ENCODE data around the gene PLEKHH1.
A peak's percentile ranks its signal among the peaks of the same experiment; 100 is the strongest.

PLEKHH1 gene

GRCh38 chr14:67510836-67511235, 22.3 kb upstream of the PLEKHH1 start:
- DNase-seq: no peak

DNA sequence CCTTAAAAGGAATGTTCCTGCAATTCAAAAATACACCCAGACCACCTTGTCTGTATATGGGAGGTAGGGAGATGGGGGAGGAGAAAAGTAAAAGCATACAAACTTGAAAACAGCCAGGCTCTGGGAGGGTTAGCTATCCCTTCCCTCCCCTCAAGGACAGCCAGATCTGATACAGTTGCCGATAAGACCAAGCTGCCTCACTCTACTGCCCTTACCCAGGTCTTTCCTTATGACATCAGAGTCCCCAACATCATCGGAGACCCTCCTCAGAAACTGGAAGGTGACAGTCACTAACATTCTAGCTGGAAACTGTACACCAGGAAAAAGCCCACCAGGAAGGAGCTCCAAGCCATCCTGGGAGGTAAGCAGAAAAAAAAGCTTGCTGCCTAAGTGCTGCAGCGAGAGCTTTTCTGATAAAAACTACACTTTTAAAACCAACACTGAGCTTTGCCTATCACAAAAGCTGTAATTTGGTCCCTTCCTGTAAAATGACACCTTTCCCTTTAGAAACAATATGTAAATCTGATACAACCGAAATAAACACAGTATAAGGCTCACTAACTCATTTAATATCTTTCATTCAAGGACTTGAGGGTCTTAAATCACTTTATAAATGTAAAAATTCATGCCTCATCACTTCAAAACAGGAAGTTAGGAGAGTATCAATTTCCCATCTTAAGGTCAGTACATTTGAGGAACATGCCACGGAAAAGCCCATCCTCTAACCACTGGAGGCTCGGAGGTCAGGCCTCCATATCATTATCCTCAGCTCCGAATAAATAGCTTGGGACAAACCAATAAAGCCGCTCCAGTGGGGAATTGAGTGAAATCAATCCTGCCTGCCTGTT, 20.4 kb upstream of the PLEKHH1 start:
- no peak for DNase-seq

DNA sequence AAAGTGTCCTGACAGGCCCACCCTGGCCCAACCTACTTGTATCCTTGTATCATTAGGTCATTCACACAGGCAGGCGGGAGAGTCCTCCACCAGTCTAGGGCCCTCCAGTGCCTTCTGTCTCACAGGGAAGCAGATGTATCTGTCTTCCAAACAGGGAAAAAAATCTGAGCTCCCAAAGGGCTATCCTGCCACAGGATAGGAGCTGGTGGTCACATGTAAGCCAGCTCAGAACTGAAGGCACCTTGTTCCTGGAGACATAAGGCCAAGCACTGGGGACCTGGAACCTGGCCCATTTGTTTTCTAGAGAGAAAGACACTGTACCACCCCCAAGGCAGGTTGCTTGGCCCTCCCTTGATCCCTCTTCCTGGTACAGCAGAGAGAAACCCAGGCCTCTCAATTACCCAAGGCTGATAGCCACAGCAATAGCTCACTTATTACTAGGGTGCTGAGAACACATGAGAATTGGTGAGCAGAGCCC, 19.4 kb upstream of the PLEKHH1 start:
- DNase-seq: no peak

- DNase-seq: no peak
Observed at GRCh38 chr14:67514203-67514607, 18.9 kb upstream of the PLEKHH1 start.

- DNase-seq: peak; percentile 7 to 68 (median 30)
Observed at GRCh38 chr14:67514650-67515385, 18.3 kb upstream of the PLEKHH1 start.

DNA sequence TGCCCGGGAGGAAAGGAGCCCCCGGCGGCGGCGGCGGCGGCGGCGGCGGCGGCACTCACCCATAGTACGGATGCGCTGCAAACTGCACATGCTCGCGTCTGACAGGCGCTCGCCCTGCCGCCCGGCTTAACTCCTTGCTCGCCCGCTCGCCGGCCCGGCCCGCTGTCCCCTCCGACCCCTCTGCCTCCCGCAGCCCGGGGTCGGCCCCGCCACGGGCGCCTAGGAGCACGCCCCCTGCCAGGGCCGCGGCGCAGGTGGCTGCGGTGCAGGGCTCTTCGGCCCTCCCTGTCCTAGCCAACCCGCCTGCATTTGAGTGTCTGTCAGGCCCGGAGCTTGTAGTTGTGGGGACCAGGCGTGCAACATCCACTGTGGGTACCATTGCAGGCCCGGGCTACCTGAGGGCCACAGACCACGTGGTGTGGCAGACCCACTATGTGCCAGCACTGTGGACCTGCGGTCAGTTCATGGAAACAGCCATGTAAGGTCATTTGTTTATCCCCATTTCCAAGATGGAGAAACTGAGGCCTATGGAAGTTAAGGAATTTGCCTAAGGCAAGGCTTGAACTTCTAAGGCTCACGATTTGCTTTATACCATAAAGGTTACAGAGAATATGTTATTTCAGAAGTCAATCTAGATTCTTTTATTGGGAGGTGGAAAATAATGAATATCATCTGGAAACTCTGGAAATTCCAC, 17.6 kb upstream of the PLEKHH1 start:
- peak in 2 of 5 experiments; percentile 5 to 57 for DNase-seq

DNA sequence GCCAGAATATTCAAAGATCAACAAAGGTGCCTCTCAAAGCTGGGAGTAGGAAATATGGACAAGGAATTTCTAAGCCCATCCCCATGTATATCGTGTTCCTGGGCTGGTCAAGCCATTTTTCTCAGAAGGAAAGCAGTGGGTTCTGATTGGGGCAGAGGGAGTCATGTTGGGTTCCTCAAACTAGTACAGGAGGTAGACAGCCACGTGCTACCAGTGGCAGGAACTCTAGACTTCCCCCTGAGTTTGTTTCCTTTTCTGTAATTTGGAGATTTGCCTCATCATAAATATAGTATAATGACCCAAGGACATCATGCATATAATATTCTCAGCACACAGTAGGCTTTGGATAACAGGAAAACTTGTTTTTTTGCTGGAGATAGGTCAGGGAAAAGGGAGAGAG, 16.4 kb upstream of the PLEKHH1 start:
- no peak for DNase-seq

GRCh38 chr14:67517083-67517482, 16.0 kb upstream of the PLEKHH1 start:
- DNase-seq: no peak

DNA sequence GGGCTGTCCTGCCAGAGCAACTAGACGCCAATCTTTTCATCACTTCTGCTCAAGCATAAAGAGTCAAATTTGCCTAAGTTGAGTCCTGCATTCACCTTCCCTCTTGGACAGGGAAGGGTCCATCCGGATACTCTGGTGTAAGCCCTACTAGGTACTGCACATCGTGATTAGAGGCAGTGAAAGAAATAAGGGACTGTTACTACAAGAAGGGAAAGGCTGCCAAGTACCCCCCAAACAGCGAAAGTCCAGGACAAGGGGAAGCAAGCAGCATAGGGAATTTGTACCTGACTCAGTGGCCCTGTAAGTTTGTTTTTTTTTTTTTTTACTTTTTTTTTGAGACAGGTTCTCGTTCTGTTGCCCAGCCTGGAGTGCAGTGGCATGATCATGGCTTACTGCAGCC, 13.7 kb upstream of the PLEKHH1 start:
- no peak for DNase-seq

DNA sequence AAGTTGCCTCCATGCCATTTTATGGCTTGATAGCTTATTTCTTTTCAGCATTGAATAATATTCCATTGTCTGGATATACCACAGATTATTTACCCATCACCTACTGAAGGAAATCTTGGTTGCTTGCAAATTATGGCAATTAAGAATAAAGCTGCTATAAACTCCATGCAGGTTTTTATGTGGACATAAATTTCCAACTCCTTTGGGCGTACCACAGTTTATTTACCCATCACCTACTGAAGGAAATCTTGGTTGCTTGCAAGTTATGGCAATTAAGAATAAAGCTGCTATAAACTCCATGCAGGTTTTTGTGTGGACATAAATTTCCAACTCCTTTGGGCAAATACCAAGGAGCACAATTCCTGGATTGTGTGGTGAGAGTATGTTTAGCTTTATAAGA, 12.6 kb upstream of the PLEKHH1 start:
- DNase-seq: no peak

- no peak for DNase-seq
Observed at GRCh38 chr14:67522270-67522669, 10.8 kb upstream of the PLEKHH1 start.

DNA sequence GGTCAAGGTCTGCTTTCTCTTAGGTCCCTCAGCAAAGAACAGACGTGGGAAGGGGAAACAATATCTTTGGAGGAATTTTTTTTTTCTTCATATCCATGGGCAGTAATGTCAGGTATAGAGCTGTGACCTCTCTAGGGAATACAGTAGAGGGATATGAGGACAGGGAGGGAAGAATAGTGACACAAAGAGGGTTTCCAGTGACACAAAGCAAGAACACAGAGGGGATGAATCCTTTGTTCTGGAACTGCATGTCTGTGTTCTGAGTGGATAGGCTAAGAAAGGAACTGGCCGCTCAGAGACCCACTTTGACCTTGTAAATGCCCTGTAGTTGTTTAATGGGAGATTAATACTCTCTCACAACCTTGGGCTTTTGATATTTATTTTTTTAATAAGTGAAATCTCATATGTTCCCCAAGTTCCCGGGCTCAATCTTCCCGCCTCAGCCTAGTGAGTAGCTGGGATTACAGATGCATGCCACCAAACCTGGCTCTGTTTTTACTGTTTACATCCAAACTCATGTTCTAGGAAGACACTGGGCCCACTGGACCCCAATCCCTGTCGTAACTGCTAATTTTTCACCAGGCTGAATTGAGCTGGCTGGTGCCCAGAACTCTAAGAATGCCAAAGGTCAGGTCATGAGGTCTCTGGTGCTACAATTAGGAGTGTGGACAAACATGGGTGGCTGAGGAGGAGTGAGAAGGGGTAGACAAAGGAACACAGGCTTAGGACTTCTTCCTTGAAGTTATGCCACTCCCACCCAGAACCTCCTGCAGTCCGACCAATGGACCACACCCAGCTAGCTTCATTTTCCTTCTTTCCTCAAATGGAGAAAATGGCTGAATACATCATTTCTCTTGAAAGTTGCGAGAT, 9.1 kb upstream of the PLEKHH1 start:
- no peak for DNase-seq

DNA sequence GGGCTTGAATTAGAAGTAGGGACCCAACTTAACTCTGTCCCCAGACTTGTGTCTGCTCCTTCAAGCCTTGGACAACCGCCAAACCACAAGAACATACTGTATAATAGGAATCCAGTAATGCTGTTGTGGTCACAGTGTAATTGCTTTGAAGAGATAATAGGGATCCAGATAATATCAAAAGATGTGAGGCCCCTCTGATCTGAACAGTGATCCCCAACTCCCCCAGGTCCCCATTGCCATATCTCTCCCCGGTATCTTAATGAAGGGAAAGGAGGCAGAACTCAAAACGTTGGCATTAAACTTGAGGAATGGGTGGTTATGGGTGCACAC, 8.5 kb upstream of the PLEKHH1 start:
- no peak for DNase-seq

DNA sequence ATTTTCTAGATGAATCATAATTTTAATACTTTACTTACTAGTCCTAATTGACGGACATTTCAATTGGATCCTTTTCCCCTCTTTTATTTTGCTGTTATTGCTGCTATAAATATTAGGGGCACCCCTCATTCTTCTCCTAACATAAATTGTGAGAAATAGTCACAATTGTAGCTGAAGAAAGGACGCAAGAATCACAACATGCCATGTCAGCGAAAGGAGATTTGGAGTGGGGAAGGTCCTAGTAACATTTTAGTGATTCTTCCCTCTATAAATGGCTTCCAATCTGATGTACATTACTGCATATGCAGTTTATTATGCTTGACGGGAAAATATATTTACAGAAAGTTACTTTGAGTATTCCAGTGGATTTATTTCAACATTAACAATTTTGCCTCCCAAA, 7.7 kb upstream of the PLEKHH1 start:
- no peak for DNase-seq

- no peak for DNase-seq
Observed at GRCh38 chr14:67526181-67526580, 6.9 kb upstream of the PLEKHH1 start.

- DNase-seq: peak in 1 of 5 experiments; percentile 50
Observed at GRCh38 chr14:67526676-67527459, 6.2 kb upstream of the PLEKHH1 start.

DNA sequence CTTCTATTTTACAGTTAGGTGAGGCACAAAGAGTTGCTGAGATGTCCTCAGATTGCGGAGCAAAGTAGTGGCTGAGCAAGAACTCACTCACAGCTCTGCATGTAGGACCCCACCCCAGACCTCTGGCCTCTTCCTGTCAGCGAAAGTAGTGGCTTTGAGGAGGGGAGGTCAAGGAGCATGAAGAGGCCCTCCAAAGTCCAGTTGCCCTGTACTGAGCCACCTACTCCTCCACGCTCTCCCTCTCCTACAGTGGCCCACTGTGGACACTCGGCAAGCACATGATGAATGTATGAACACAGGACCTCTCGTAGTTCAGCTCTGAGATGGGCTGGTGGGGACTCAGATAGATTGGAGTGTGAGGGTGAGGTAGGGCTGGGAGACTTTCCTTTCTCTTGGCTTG, 5.3 kb upstream of the PLEKHH1 start:
- no peak for DNase-seq

- no peak for DNase-seq
Observed at GRCh38 chr14:67528276-67528675, 4.8 kb upstream of the PLEKHH1 start.

DNA sequence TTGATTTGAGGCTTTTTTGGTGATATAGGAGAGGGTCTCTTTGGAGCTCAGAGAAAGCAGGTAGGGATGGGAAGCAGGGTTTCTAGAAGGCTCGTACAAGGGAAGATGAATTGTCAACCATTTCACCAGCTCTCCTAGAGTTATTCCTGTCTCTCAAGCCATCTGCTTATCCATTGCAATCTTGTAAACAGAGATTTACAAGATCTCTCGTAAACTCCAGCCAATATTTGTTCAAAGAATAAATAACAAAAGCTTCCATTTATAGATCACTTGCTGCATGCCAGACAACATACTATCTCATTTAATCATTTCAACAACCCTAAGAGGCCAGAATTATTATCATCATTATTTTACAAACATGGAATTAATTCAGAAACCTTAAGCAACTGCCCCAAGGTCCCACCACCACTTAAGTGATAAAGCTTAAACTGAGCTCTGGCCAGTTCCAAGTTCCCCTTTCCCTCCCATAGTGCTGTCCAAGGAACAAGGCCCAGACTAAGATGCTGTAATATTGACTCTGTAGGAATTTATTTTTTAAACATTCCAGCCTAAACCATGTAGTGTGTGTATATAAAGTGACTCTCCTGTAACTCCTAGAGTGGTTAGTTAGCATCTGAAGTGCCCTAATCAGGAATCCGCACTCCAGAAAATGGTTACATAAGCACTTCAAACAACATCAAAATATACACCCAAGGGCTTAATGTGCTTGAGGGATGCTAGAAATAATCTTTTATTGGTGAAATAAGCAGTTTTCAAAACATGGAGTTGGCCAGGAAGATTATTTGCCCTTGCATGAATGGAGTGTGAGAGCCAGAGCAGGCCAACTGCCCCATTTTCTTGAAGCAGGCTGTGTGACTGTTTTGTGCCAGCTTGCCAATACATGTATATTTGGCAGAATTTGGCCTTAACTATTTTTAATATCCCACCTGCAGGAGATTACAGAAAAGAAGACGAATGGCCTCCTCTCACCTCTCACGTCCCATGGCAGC, 2.8 kb upstream of the PLEKHH1 start:
- no peak for DNase-seq

DNA sequence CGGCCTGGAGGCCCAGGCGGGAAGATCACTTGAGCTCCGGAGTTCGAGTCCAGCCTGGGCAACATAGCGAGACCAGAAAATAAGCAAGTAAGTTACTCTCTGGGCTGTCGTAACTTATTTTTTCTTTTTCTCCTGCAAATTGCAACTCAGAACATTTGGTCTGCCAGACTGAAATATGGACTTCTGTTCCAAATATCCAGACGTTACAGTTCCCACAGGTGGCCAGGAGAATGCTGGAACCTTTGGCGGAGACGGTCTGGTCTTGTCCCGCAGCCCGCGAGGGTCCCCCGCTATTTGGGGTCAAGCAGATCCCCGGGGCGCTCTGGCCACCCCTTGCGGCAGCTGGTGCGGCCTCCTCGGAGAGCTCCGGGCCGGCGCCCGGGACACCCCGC, 488 bp upstream of the PLEKHH1 start:
- no peak for DNase-seq

DNA sequence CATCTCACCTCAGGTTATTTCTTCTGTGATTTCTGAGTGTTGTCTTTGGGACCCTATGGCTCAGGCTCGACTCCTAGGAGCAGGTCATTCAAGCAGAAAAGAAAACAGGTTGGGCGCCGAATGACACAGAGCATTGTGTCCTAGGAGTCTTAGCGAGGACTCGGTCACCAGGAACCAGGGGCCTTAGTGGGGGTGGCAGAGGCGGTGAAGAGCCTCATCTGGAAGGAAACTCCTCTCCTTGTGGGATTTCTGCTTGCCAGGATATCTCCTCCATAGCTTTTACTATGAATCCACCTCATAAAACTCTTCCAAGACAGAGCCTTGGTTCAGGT, 630 bp downstream of the PLEKHH1 start:
- DNase-seq: no peak
